ENCODE measurements around the gene SLC25A43.
A peak's percentile ranks its signal among the peaks of the same experiment; 100 is the strongest.

SLC25A43 gene

GRCh38 chrX:119467842-119468550 is 68.9 kb downstream of the SLC25A43 start, which contains the start of gene SLC25A5:
SLC25A5 (plus strand) TSS chrX:119468444; CDS start chrX:119468516, 72 bp downstream.
- DNase-seq (ENCODE audit: low read depth): peak; percentile 44
- TF ChIP-seq CTCF (IDR thresholded peaks at IDR 0.05; ENCODE audit: control insufficient read depth, extremely low read depth, insufficient read depth): no peak
- peak within 1 kb of the TSS; percentile 86 for H3K4me3 ChIP-seq (ENCODE audit: low read depth, low read length)

GRCh38 chrX:119468551-119469312 is 69.6 kb downstream of the SLC25A43 start:
- DNase-seq (ENCODE audit: low read depth): no peak
- H3K4me3 ChIP-seq (ENCODE audit: low read depth, low read length): peak overlapping the region; percentile 86
- peak; percentile 84 for TF ChIP-seq CTCF (IDR thresholded peaks at IDR 0.05; ENCODE audit: control insufficient read depth, extremely low read depth, insufficient read depth)

GRCh38 chrX:119469313-119469635 is 70.1 kb downstream of the SLC25A43 start:
- H3K4me3 ChIP-seq (ENCODE audit: low read depth, low read length): peak overlapping the region; percentile 86
- no peak for TF ChIP-seq CTCF (IDR thresholded peaks at IDR 0.05; ENCODE audit: control insufficient read depth, extremely low read depth, insufficient read depth)
- no peak for DNase-seq (ENCODE audit: low read depth)

GRCh38 chrX:119474615-119475388 is 75.7 kb downstream of the SLC25A43 start:
- H3K4me3 ChIP-seq (ENCODE audit: low read depth, low read length): no peak overlapping the region
- TF ChIP-seq CTCF (IDR thresholded peaks at IDR 0.05; ENCODE audit: control insufficient read depth, extremely low read depth, insufficient read depth): no peak
- DNase-seq (ENCODE audit: low read depth): no peak

- DNase-seq (ENCODE audit: low read depth): no peak
- no peak for TF ChIP-seq CTCF (IDR thresholded peaks at IDR 0.05; ENCODE audit: control insufficient read depth, extremely low read depth, insufficient read depth)
- H3K4me3 ChIP-seq (ENCODE audit: low read depth, low read length): no peak overlapping the region
These were observed 76.4 kb downstream of the SLC25A43 start for GRCh38 chrX:119475389-119476101.

GRCh38 chrX:119477812-119478232 is 78.7 kb downstream of the SLC25A43 start:
- H3K4me3 ChIP-seq (ENCODE audit: low read depth, low read length): no peak overlapping the region
- no peak for TF ChIP-seq CTCF (IDR thresholded peaks at IDR 0.05; ENCODE audit: control insufficient read depth, extremely low read depth, insufficient read depth)
- no peak for DNase-seq (ENCODE audit: low read depth)
